ENCODE data around the gene RALGAPA2.

RALGAPA2 gene

DNA sequence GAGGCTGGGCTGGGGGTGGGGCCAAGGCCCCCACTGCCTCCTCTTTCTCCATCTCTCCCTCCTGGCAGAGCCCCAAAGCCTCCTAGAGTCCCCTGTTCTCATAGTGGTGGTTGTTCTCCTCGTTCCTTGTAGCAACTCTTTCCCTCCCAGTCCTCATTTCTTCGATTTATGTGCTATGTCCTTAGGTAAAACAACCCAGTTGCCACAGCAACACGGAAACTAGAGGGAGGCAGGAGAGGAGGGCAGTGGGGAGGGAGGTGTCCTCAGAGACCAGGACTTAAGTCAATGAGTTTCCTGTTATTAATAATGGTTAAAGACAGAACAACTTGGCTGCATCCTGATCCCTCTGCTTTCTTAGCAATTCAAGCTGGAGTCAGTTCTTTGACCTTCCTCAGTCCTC is 183.6 kb downstream of the RALGAPA2 start:
- no peak for DNase-seq

- DNase-seq: no peak
Observed at GRCh38 chr20:20527661-20528060, 184.8 kb downstream of the RALGAPA2 start.

GRCh38 chr20:20525756-20526155 is 186.7 kb downstream of the RALGAPA2 start:
- DNase-seq: peak; percentile 41 to 72

DNA sequence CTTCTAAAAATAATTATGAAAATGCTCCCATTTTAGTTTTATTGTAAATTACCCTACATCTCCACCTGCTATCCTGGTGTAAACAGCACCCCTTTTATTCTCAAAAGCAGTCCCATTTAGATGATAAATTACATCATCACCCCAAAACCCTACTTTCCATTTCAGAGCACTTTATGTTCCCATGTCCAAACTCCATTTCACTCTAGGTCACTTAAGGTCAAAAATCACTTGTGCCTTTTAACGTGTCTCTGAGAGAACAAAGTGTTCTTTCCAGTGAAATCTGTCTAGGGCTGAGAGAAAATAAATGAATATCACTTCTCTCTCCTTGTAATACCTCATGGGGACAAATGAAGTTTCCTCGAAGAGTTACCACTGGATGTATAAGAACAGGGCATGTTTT is 187.2 kb downstream of the RALGAPA2 start:
- no peak for DNase-seq

GRCh38 chr20:20524756-20525155 is 187.7 kb downstream of the RALGAPA2 start:
- DNase-seq: no peak

DNA sequence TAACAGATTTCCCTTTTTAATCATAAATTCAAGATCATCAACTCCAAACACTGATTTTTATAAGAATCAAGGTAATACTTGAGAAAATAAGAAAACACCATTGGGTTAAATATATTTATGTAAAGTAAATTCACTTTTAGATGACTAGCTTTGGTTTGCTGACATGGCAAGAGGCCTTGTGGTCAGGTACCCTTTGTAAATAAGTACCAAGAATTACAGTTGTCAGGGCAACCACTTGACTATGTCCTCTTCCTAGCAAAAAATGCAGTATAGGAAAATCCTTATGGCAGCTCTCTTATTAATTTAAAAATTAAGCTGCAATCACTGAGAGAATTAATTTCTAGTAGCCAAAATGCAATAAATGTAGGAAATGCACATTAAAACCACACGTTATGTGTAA is 190.7 kb downstream of the RALGAPA2 start:
- no peak for DNase-seq

DNA sequence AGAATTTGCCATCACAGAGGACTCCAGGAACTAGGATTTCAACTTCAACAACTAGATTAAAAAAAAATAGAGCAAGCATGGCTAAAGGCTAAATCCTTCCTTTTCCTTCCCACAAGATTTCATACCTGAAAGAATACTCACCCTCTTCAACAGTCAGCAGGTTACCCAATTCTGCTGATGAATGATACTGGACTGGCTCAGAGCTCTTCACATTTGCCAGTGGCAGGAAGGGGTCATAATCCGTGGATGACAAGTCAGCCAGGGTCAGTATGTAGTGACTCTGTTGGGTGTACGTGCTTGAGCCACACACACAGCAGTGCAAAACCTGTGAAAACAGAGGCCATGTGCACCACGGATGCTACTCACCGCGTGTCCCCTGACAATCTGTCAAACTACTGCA is 191.7 kb downstream of the RALGAPA2 start:
- no peak for DNase-seq

GRCh38 chr20:20519269-20519668 is 193.2 kb downstream of the RALGAPA2 start:
- DNase-seq: no peak

GRCh38 chr20:20518263-20518662 is 194.2 kb downstream of the RALGAPA2 start:
- no peak for DNase-seq

- no peak for DNase-seq
Observed at GRCh38 chr20:20517296-20517695, 195.1 kb downstream of the RALGAPA2 start.

- peak; percentile 21 to 33 for DNase-seq
Observed at GRCh38 chr20:20513720-20514119, 198.7 kb downstream of the RALGAPA2 start.

GRCh38 chr20:20505554-20505953 is 206.9 kb downstream of the RALGAPA2 start:
- no peak for DNase-seq

- DNase-seq: no peak
Observed at GRCh38 chr20:20503777-20504530, 208.5 kb downstream of the RALGAPA2 start.

DNA sequence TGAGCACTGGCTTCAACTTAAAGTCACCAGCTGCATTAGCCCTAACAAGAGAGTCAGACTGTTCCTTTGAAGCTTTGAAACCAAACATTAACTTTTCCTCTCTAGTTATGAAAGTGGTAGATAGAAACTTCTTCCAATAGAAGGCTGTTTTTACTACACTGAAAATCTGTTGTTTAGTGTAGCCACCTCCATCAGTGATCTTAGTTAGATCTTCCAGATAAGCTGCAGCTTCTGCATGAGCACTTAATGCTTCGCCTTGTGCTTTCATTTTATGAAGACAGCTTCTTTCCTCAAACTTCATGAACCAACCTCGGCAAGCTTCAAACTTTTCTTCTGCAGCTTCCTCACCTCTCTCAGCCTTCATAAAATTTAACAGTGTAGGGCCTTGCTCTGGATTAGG is 211.3 kb downstream of the RALGAPA2 start:
- DNase-seq: no peak

DNA sequence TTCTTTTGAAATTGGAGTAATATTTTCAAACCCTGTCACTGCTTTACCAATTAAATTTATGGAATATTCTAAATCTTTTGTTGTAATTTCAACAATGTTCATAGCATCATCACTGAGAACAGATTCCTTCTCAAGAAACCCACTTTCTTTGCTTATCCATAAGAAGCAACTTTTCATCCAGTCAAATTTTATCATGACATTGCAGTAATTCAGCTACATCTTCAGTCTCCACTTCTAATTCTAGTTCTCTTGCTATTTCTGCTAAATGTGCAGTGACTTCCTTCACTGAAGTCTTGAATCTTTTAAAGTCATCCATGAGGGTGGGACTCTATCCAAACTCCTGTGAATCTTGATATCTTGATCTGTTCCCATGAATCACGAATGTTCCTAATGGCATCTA is 212.1 kb downstream of the RALGAPA2 start:
- no peak for DNase-seq

DNA sequence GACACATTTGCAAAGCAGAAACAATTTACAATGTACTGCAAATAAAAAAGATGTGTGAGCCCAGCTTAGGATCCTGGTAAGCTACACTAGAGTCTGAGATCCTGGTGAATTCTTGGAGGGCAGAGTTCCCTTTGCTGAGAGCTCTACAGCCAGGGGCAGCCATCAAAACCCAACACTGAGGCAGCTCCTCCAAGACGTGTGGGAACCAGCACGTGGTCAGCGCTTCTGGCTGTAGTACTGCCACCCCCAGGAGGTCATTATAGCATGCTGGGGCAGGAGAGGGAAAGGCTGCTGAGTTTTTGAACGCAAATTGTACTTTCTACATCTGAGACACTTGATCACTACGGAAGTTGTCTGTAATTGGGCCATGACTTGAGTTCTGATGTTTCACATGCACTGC is 213.0 kb downstream of the RALGAPA2 start:
- DNase-seq: no peak

DNA sequence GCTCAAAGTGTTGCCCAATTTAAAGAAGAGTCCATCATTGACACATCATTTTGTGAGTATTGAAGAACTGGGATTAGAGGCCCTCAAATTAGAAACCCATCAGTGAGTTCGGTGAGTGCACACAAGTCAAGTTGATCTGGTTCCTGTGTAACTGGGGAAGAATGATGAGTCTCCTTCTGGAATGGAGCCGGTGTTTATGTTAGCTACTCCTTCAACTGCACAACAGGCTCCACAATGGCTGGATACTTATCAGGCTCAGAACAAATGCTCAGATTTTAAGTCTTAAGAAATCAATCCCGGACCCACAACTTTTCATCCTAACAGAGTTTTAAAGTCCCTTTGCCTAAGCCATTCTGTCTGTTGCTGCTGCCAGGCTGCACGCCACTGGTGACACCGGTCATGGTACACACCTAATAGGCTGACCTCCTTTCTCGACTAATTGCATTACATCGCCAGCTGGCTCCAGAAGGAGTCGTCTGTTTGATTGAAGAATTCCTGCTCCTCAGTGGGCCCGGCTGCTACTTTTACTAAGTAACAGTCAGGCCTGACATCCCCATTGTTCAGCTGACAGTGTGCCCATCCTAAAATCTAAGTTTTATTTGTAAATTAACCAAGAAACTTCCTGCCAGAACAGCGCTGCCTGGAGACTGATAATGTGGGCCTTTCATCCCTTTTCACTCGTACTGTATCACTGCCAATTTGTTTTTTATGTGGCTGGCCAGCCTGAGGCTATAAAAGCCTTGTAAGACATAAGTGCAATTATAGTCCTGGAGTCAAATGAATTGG is 214.2 kb downstream of the RALGAPA2 start:
- peak; percentile 32 to 76 for DNase-seq

- no peak for DNase-seq
Observed at GRCh38 chr20:20497242-20497978, 215.0 kb downstream of the RALGAPA2 start.

DNA sequence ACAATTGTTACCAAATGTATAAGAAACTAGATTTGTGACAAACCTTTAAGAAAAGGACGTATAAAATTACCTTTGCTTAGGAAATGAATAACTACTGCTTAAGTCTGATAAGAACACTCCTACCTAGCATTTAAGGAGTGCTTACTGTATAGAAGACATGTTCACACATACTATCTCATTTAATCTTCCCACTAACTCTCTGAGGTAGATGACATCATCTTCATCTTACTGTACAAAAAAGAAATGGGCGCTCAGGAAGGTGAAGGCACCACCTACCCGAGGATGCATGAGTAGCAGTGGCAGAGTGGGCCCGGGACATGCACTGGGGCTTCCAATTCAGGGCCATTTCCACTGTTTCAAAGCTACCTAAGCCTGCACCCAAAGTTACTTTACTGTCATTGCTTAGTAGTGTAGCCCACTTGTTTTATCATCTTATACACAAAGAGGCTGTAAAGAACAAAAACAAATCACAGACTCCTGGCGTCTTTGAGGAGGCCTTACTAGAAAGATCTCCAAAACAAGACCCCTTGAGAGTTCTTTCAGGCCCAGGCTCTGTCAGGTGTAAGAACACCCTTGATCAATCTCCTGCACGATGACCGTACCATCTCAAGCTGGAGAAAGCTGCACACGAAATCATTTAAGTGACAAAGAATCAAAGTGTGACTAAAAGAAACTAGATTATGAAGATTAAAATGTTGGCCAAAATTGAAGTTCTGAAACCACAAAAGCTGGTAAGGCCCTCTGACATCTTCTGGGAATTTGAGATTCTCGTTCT is 216.5 kb downstream of the RALGAPA2 start:
- no peak for DNase-seq

DNA sequence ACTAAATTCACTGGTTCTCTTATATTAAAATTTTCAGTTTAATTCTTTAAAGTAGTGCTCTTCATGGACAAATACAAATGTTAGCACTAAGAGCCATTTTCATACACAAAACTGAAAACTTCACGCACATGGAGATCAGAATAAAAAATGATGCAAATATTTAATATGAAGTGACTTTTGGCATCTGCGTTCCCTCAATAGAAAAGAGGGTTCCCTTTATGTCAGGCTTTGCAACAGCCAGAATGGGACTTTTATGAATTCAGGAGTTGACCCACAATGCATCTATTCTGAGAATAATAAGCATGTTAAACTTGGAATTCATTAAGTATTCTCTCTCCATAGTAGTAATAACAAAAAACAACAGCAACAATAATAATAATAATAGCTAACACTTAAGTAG is 218.7 kb downstream of the RALGAPA2 start:
- DNase-seq: peak in 1 of 2 donors; percentile 58

DNA sequence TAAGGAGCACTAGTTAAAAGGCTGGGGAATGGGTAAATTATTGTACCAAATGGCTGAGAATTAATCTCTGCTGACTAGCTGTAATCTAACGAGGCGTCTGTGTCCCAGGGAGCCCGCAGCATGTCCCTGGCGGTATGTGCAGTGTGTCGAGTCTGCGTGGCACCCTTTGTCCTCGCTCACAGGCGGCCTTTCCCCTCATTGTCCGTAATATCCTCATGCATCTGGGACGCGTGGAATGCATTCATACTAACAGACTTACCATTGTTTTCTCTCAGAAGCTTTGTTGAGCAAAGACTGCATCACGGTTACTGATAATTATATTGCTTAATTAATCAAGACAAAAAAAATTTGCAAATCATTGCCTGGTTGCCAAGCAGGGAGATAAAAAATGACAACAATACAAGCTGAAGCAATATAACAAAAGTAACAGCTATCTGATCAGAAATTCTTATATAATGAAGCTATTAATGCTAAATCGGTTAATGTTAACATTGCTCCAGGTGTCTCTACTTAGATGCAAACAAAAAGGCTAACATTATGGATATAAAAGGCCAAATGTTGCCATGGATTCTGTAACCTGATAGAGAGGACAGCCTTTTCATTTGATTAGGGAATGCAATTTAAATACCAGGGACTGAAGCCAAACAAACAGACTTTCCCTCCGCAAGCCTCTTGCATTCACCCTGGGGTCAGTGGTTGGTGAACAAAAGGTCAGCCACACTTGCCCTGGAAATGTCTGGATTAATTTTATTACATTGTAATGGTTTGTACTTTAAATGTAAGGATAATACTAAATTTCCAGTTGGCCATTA is 219.7 kb downstream of the RALGAPA2 start:
- peak; percentile 79 to 89 for DNase-seq

- DNase-seq: no peak
Observed at GRCh38 chr20:20491784-20492264, 220.6 kb downstream of the RALGAPA2 start.
